Fibroblast of skin of right quadriceps (primary cell): ENCODE data around the gene CASQ2.

Source experiments
- DNase-seq: peaks from one replicate; pipeline ENCODE4 v3.0.0-alpha.2; 2013

The CASQ2 gene

DNA sequence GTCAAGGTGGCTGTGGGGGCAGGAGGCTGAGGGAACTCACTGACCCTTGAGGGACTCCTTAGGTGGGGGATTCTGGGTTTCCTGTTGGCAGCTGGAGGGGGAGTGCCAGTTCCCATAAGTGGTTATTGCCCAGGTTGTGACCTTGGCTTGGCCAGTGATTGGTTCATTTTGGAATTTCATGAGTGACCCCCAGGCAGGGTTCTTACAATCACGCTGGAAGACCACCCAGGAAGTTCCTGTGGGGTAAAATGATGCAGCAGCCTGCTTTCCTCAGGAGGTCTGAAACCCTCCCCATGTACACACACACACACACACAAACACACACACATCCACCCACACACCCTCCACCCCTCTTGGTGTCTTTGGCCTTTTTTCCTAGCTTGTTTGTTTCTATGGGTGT is 109.9 kb downstream of the CASQ2 start:
- no peak for DNase-seq

DNA sequence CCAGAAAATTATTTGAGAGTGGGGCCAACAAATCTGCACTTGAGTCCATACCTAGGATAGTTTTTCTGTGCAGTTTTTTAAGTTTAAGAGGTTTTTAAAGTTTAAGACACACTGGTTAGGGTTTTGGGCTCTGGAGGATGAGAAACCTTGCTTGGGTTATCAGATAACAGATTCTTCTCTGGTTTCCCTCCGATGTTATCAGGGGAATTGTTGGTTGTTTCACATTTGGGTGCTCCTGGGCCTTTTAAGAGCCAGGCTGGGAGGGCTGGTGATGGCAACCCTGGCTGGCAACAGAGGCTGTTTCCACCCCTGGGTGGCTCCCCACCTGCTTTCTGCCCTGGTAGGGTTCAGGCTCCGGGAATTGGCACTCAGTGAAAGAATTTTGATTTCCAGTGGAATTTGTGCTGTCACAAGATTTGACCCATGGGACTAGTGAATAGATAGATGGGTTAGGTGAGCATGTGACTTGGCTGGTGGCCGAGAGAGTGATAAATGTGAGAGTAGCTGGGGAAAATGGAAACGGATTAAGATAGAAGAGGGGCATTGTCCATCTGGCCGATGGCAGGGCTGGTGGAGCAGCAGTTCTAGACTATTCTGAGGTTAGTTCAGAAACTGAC is 111.9 kb downstream of the CASQ2 start:
- DNase-seq = no peak

DNA sequence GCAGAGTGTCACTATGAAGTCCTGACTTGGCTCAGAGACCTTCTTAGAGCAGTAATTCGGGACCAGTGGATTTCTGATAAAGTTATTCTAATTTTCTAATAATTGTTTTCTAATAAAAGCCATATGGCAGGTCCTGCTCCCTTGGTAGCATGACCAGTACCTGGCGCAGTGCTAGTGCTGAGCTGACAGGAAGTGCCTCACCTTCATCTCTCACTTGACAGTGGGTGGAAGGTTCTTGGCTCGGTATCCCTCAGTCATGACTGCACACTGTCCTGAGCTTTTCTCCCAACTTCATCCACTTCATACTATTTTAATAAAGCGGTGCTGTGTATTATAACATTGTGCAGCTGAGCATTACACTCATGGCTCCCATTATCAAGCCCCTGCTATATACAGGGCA is 112.6 kb downstream of the CASQ2 start:
- no peak for DNase-seq

DNA sequence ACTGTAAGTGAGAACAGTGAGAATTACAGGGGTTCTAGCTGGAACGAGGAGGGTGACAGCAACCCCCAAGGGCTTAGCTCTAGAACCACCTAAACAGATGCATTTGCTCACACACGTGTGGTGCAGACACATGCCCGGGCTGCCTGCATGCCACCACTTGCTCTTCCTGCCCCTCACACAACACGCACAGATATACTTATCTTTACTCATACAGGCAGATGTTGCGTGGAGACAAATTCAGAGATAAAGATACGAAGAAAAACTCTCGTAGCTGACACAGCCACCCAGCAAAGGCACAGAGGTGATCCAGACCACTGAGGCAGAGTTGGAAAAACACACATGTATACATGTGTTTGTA is 113.2 kb downstream of the CASQ2 start:
- no peak for DNase-seq

DNA sequence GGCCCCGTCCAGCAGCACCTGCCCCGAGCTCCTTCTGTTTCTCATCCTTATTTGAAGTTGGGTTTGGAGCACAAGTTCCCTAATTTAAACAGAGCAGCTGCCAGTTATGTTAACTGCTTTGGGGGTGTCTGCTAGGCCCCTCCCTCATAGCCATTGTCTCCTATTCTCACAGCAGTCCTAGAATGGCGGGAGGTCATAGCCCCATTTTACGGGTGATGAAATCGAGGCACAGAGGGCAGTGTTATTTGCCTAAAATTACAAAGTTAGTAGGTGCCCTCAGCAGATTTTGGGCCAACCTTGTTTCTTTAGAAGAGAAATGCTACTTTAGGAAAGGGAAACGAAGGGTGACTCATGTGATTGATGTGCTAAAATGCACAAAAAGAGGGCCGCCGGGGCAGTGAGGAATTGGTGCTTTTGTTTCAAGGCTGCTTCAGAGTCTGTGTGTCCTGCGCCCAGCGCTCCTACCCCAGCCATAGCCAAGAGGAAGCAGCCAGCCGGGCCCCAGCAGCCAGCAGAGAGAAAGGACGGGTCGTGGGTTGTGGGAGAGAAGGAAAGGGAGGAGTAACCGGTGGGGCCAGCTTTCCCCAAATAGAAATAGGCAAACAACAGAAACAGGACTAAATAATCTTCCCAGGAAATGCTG is 113.7 kb downstream of the CASQ2 start:
- DNase-seq = peak; percentile 24

DNA sequence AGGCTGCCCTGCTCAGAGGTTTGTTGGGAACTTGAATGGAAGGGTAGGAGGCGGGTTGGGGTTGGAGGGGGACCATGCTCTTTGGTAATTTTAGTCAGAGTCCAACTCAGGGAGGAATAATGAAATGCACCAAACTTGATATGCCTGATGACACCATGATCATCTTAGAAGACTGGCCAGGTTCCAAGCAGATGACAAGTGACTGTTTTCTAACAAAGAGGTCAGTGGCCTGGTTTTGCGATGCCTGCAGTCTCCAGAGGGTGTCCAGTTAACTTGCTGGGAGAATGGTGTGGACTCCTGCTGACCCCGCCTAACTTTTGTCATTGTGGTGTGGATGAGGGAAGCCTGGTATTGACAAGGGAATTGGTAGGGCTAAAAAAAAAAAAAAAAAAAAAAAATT is 114.4 kb downstream of the CASQ2 start:
- no peak for DNase-seq

DNA sequence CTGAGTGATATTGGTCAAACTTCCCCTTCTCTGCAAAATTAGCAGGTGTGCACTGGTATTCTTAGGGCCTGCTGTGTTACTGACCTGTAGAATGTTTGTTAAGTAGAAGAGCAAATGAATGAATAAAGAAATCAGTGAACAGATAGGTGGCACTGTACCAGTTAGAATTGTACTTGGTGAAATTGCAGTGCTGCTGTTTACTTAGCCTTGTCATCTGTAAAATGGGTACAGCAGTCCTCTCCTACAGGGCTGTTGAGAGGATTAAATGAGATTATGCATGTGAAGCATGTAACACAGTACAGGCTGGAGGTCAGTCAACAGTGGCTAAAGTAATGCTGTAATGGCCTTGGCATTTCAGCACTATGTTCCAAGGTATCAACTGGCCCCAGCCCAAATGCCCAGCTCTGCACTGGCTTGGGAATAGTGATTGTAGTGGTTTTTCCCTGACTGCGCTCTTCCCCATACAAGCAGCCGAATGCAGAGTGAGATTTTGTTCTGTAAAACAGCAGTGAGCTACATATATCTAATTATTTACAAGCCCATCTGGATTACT is 116.2 kb downstream of the CASQ2 start:
- DNase-seq = no peak

DNA sequence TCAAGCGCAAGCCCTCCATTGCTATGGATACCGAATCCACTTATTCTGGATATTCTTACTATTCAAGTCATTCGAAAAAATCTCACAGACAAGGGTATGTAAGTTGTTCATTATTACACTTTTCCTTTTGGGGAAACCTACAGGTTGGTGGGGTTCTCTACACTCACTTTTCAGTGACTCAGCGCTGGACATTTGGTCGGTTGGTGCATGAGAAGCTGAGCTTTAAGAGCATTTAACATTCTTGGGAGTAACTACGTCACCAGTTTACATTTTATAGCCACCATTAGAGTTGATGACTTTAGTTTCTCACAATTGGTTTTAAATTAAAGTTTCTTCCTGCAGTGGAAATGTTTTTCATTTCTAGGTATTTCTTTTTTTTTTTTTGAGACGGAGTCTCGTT is 117.1 kb downstream of the CASQ2 start:
- no peak for DNase-seq

DNA sequence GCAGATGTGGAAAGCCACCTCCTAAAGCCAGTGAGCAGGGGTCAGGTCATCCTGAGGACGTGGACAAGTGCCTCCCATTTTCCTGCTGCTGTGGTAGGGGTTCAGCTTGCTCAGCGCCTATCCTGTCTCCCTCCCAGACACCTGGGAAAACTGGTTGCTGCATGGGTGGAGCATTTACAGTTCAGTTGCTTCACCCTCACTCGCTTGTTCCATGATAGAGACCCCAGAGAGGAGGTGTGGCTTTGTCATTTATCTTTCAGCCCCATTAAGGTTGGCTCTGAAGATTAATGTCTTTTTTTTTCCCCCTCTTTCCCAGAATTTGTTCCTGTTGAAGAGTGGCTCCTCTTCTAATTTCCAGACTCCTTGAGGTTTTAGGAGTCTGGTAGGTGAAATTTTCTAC is 117.6 kb downstream of the CASQ2 start:
- no peak for DNase-seq
